Activated CD4-positive, CD25-positive, alpha-beta regulatory T cell (primary cell): ENCODE data around the gene ATRX.

Experiments used
- DNase-seq, 4 experiments: peaks; one replicate each; lab custom pipeline; 2025; lab: John Stamatoyannopoulos, UW

Gene ATRX

GRCh38 chrX:77493677-77494553, 292.1 kb downstream of the ATRX start:
- no peak for DNase-seq

- DNase-seq, result no peak
These were observed 302.0 kb downstream of the ATRX start for GRCh38 chrX:77484045-77484444.

- no peak for DNase-seq
These were observed 330.6 kb downstream of the ATRX start for GRCh38 chrX:77455437-77455836.
